RWPE1 (cell line): ENCODE results near the gene PSME3IP1.

Source experiments
- CTCF ChIA-PET: fragments of 350-600 bp; sonication (Branson Sonifier 250); formaldehyde crosslinking; extraction: SDS; loops from one replicate; lab custom pipeline; 2021; lab: Yijun Ruan, JAX
- POLR2A ChIA-PET: fragments of 400-600 bp; formaldehyde crosslinking; extraction: SDS; loops from one replicate; lab custom pipeline; 2020; ENCODE audit warnings: antibody characterized with exemption; ENCODE audit not compliant: low non-redundant PET; lab: Yijun Ruan, JAX
- DNase-seq: peaks from one replicate; pipeline ENCODE4 v3.0.0; 2012; ENCODE audit warnings: low spot score
- H3K27ac ChIP-seq: fragments of 450-650 bp; 2 replicates; pipeline ENCODE4 v1.5.1; 2017
- CTCF ChIP-seq: fragments of 450-650 bp; conservative IDR thresholded peaks from 2 replicates; pipeline ENCODE4 v1.5.1; 2017; ENCODE audit warnings: low read depth, mild to moderate bottlenecking

PSME3IP1 gene

GRCh38 chr16:57130950-57131321, 54.9 kb downstream of the PSME3IP1 start:
- ChIA-PET CTCF (interaction anchor here (0.6 kb wide), 1 partner anchor 646 kb away, joined by 3 read pairs; no protein-coding TSS in a partner anchor), POLR2A (no interaction called here)
- no peak for TF ChIP-seq CTCF
- no peak overlapping the region for H3K27ac ChIP-seq
- DNase-seq, result no peak

- no peak for DNase-seq
- ChIA-PET CTCF (no interaction called here), POLR2A (no interaction called here)
- no peak overlapping the region for H3K27ac ChIP-seq
- no peak for TF ChIP-seq CTCF
These were observed 57.0 kb downstream of the PSME3IP1 start for GRCh38 chr16:57128771-57129389.

GRCh38 chr16:57127836-57128235, 58.0 kb downstream of the PSME3IP1 start:
- H3K27ac ChIP-seq, result no peak overlapping the region
- TF ChIP-seq CTCF, result no peak
- DNase-seq, result no peak
- POLR2A ChIA-PET, result no interaction called here
- CTCF ChIA-PET, result interaction anchor here (0.6 to 1.4 kb wide), 3 partner anchors 23 to 261 kb away, joined by 3 to 4 read pairs (median 4); no protein-coding TSS in a partner anchor

GRCh38 chr16:57127037-57127763, 58.6 kb downstream of the PSME3IP1 start:
- no peak for DNase-seq
- POLR2A ChIA-PET, result no interaction called here
- TF ChIP-seq CTCF, result no peak
- H3K27ac ChIP-seq, result no peak overlapping the region
- CTCF ChIA-PET, result interaction anchor here (0.6 to 1.4 kb wide), 3 partner anchors 22 to 260 kb away, joined by 3 to 4 read pairs (median 4); no protein-coding TSS in a partner anchor

GRCh38 chr16:57126411-57126810, 59.4 kb downstream of the PSME3IP1 start:
- H3K27ac ChIP-seq, result no peak overlapping the region
- CTCF ChIA-PET, result interaction anchor here (1.4 kb wide), 1 partner anchor 22 kb away, joined by 3 read pairs; no protein-coding TSS in a partner anchor
- no peak for DNase-seq
- POLR2A ChIA-PET, result no interaction called here
- no peak for TF ChIP-seq CTCF

- POLR2A ChIA-PET, result no interaction called here
These were observed 59.9 kb downstream of the PSME3IP1 start for GRCh38 chr16:57125969-57126368.

More at GRCh38 chr16:57125969-57126368, 59.9 kb downstream of the PSME3IP1 start:
- H3K27ac ChIP-seq, result no peak overlapping the region
- no peak for DNase-seq
- no peak for TF ChIP-seq CTCF
- CTCF ChIA-PET, result no interaction called here
